Measurements from ENCODE around the gene LRRC8E.

Gene LRRC8E

GRCh38 chr19:7888145-7888825, at the start of gene LRRC8E:
LRRC8E (plus strand) TSS chr19:7888510; CDS start chr19:7895604, 7,094 bp downstream.
- Histone ChIP-seq H3K9ac (ENCODE audit: low read depth, low read length) (peak within 1 kb of the TSS; percentile 61), H3K4me1 (ENCODE audit: insufficient read depth, low read length) (peaks cover 3% of the 10 kb centered on the region; the same call in 1 of the 2 replicates), H3K9me3 (ENCODE audit: control insufficient read depth, insufficient read depth, low read length) (no peaks in the 10 kb centered on the region), H3K36me3 (ENCODE audit: insufficient read depth, low read length) (no peaks in the 10 kb centered on the region)

DNA sequence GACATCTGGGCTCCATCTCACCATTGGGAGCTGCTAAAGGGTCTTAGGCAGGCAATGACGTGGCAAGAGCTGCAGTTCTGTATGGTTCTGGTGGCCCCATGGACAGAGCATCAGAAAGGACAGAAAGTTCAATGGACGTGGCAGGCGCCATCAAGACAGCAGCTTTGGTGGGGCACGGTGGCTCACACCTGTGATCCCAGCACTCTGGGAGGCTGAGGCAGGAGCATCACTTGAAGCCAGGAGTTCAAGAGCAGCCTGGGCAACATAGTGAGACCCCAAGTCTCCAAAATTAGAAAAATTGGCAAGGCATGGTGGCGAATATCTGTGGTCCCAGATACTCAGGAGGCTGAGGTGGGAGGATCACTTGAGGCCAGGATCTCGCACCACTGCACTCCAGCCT, 48.8 kb upstream of the LRRC8E start:
- no peaks in the 10 kb centered on the region for H3K4me1 ChIP-seq (ENCODE audit: insufficient read depth, low read length)
- H3K9me3 ChIP-seq (ENCODE audit: control insufficient read depth, insufficient read depth, low read length) = no peaks in the 10 kb centered on the region
- H3K36me3 ChIP-seq (ENCODE audit: insufficient read depth, low read length) = no peaks in the 10 kb centered on the region
- no peak overlapping the region for H3K9ac ChIP-seq (ENCODE audit: low read depth, low read length)

- H3K36me3 ChIP-seq (ENCODE audit: insufficient read depth, low read length) = no peaks in the 10 kb centered on the region
- no peaks in the 10 kb centered on the region for H3K9me3 ChIP-seq (ENCODE audit: control insufficient read depth, insufficient read depth, low read length)
Observed at GRCh38 chr19:7840629-7841028, 47.7 kb upstream of the LRRC8E start.

DNA sequence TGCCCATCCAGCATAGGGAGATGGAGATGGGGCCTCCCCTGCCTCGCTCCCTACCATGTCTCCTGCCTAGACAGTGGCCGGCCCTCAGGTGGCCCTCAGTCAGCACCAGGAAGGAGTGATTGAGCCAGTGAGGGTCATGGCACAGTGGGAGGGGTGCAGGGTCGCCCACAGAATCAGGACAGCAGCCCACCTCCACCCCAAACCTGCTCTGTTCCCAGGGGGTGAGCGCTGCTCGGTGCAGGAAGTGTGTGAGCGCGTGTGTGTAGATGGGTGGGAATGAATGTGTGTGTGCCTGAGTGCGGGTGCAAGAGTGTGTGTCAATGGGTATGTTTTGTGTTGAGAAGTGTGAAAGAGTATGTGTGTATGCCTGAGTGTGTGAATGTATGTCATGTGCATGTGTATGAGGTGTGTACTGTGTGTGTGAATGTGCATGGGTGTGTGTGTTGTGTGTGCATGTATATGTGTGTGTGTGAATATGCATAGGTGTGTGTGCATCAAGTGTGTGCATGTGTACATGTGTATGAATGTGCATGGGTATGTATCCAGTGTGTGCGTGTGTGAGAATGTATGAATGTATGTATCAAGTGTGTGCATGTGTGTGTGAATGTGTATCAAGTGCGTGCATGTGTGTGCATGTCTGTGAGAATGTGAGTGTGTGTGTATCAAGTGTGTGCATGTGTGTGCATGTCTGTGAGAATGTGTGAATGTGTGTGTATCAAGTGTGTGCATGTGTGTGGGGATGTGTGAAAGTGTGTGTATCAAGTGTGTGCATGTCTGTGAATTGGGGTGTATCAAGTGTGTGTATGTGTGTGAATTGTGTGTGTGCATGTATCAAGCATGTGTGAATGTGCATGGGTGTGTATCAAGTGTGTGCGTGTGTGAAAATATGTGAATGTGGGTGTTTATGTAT, 46.3 kb upstream of the LRRC8E start:
- no peaks in the 10 kb centered on the region for H3K9me3 ChIP-seq (ENCODE audit: control insufficient read depth, insufficient read depth, low read length)
- H3K9ac ChIP-seq (ENCODE audit: low read depth, low read length) = no peak overlapping the region
- no peaks in the 10 kb centered on the region for H3K36me3 ChIP-seq (ENCODE audit: insufficient read depth, low read length)
- no peaks in the 10 kb centered on the region for H3K4me1 ChIP-seq (ENCODE audit: insufficient read depth, low read length)

More at GRCh38 chr19:7840629-7841028, 47.7 kb upstream of the LRRC8E start:
- Histone ChIP-seq H3K9ac (ENCODE audit: low read depth, low read length) (no peak overlapping the region), H3K4me1 (ENCODE audit: insufficient read depth, low read length) (no peaks in the 10 kb centered on the region)

DNA sequence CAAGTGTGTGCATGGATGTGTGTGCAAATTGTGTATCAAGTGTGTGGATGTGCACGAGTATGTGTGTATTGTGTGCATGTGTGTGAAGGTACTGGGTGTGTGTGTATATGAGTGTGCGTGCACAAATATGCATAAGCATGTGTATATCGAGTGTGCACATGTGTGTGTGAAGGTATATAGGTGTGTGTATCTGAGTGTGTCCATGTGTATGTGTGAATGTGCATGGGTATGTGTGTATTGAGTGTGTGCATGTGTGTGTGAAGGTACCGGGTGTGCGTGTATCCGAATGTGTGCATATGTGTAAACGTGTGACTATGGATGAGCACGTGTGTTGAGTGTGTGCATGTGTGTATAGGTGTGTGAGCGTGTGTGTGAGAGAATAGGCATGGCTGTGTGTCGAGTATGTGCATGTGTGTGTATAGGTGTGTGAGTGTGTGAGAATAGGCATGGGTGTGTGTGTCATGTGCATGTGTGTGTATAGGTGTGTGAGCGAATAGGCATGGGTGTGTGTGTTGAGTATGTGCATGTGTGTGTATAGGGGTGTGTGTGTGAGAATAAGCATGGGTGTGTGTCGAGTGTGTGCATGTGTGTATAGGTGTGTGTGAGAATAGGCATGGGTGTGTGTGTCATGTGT, 45.5 kb upstream of the LRRC8E start:
- H3K9me3 ChIP-seq (ENCODE audit: control insufficient read depth, insufficient read depth, low read length) = no peaks in the 10 kb centered on the region
- H3K36me3 ChIP-seq (ENCODE audit: insufficient read depth, low read length) = no peaks in the 10 kb centered on the region
- H3K4me1 ChIP-seq (ENCODE audit: insufficient read depth, low read length) = no peaks in the 10 kb centered on the region
- H3K9ac ChIP-seq (ENCODE audit: low read depth, low read length) = no peak overlapping the region

GRCh38 chr19:7843521-7843920, 44.8 kb upstream of the LRRC8E start:
- H3K9me3 ChIP-seq (ENCODE audit: control insufficient read depth, insufficient read depth, low read length) = no peaks in the 10 kb centered on the region
- no peaks in the 10 kb centered on the region for H3K36me3 ChIP-seq (ENCODE audit: insufficient read depth, low read length)
- H3K4me1 ChIP-seq (ENCODE audit: insufficient read depth, low read length) = no peaks in the 10 kb centered on the region
- no peak overlapping the region for H3K9ac ChIP-seq (ENCODE audit: low read depth, low read length)

GRCh38 chr19:7844405-7844804, 43.9 kb upstream of the LRRC8E start:
- Histone ChIP-seq H3K4me1 (ENCODE audit: insufficient read depth, low read length) (no peaks in the 10 kb centered on the region), H3K9ac (ENCODE audit: low read depth, low read length) (no peak overlapping the region), H3K36me3 (ENCODE audit: insufficient read depth, low read length) (no peaks in the 10 kb centered on the region), H3K9me3 (ENCODE audit: control insufficient read depth, insufficient read depth, low read length) (no peaks in the 10 kb centered on the region)

DNA sequence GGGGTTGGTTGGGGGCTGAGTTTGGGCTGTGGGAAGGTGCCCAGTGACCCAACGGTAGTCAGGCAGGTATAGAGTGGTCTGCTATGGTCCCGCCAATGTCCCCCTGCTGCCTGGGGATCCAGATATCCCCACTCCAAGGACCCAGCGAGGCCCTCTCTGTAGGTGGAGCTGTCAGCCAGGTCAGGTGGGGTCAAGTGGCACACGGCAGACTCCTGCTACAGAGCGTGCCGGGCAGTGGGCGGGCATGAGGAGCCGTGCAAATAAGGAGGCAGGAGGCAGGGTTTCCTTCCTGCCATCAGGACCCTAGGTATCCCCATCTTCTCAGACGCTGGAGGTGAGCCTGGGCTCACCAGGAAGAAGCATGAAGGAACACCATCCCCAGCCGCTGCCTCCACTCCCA, 43.4 kb upstream of the LRRC8E start:
- Histone ChIP-seq H3K9me3 (ENCODE audit: control insufficient read depth, insufficient read depth, low read length) (no peaks in the 10 kb centered on the region), H3K36me3 (ENCODE audit: insufficient read depth, low read length) (no peaks in the 10 kb centered on the region), H3K4me1 (ENCODE audit: insufficient read depth, low read length) (no peaks in the 10 kb centered on the region), H3K9ac (ENCODE audit: low read depth, low read length) (no peak overlapping the region)

DNA sequence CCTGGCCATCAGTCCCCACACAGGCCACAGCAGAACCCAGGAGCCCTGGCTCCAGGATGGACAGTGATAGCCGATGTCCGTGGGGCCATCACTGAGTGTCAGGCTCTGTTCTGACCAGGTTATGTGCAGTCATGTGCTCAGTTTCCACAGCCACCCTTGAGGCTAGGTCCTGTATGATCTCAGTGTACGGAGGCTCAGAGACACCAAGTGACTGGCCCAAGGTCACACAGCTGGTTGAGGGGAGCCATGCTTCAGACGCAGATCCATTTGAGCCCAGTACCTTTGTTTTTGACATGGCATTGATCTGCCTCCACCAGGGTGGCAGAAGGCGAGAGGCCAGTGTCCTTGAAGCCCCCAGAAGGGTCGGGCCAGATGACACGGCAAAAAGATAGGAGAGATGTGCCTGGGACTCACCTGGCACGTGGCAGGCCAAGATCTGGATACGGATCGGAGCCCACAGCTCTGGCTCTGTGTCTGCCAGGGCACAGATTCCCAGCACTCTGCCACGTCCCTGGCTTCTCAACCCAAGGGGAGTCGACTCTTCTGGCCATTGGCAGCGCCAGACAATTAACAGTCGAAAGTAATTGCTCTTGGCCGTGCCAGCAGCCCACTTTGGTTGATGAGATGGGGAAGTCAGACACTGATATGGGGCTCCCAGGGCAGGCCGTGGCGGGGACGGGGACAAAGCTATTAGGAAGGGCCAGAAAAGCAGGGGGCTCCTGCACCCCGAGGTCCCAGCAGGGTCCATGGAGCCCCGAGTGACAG, 42.7 kb upstream of the LRRC8E start:
- Histone ChIP-seq H3K9ac (ENCODE audit: low read depth, low read length) (no peak overlapping the region), H3K4me1 (ENCODE audit: insufficient read depth, low read length) (no peaks in the 10 kb centered on the region), H3K9me3 (ENCODE audit: control insufficient read depth, insufficient read depth, low read length) (no peaks in the 10 kb centered on the region), H3K36me3 (ENCODE audit: insufficient read depth, low read length) (no peaks in the 10 kb centered on the region)

- H3K9ac ChIP-seq (ENCODE audit: low read depth, low read length) = no peak overlapping the region
- H3K4me1 ChIP-seq (ENCODE audit: insufficient read depth, low read length) = no peaks in the 10 kb centered on the region
- no peaks in the 10 kb centered on the region for H3K36me3 ChIP-seq (ENCODE audit: insufficient read depth, low read length)
- H3K9me3 ChIP-seq (ENCODE audit: control insufficient read depth, insufficient read depth, low read length) = no peaks in the 10 kb centered on the region
Observed at GRCh38 chr19:7846155-7846646, 42.1 kb upstream of the LRRC8E start.

GRCh38 chr19:7847664-7848063, 40.6 kb upstream of the LRRC8E start:
- no peaks in the 10 kb centered on the region for H3K4me1 ChIP-seq (ENCODE audit: insufficient read depth, low read length)
- H3K36me3 ChIP-seq (ENCODE audit: insufficient read depth, low read length) = no peaks in the 10 kb centered on the region
- no peak overlapping the region for H3K9ac ChIP-seq (ENCODE audit: low read depth, low read length)
- H3K9me3 ChIP-seq (ENCODE audit: control insufficient read depth, insufficient read depth, low read length) = no peaks in the 10 kb centered on the region

DNA sequence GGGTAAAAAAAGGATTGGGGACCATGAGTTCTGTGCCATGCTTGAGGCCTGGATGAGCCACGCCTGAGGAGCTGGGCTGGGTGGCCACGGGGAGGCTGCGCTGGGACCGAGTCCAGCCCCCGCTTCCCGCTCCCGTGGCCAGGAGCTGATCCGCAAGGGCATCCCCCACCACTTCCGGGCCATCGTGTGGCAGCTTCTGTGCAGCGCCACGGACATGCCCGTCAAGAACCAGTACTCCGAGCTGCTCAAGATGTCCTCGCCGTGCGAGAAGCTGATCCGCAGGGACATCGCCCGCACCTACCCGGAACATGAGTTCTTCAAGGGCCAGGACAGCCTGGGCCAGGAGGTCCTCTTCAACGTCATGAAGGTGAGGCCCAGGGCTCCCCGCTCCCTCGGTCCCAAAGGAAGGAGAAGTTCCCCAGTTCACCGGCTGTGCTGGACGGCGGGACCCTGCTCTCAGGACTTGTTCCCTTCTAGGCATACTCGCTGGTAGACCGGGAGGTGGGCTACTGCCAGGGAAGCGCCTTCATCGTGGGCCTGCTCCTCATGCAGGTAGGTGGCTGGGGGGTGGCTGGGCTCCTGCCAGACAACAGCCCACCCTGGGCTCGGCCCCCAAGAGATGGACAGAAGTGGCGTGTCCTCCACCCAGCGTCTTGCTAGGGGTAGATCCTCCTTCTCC, 39.4 kb upstream of the LRRC8E start:
- H3K9ac ChIP-seq (ENCODE audit: low read depth, low read length) = no peak overlapping the region
- H3K36me3 ChIP-seq (ENCODE audit: insufficient read depth, low read length) = no peaks in the 10 kb centered on the region
- H3K4me1 ChIP-seq (ENCODE audit: insufficient read depth, low read length) = no peaks in the 10 kb centered on the region; the same call in 1 of the 2 replicates
- no peaks in the 10 kb centered on the region for H3K9me3 ChIP-seq (ENCODE audit: control insufficient read depth, insufficient read depth, low read length)

DNA sequence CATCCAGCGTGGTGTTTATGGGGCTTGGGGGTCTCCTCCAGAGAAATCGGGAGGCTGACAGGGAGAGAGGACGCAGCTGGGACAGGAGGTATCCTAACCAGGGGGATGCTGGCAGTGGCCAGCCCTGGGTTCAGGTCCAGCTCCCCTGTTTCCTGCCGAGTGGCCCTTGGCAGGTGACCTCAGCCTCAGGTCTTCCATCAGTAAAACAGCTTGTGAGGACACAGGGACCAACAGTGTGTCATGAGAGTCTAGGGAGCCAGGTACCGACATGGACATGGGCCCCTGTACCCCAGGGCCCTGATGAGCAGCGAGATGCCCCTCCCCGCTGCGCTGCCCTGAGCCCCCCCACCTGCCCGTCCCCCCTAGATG, 38.7 kb upstream of the LRRC8E start:
- no peak overlapping the region for H3K9ac ChIP-seq (ENCODE audit: low read depth, low read length)
- no peaks in the 10 kb centered on the region for H3K9me3 ChIP-seq (ENCODE audit: control insufficient read depth, insufficient read depth, low read length)
- H3K4me1 ChIP-seq (ENCODE audit: insufficient read depth, low read length) = no peaks in the 10 kb centered on the region; the same call in 1 of the 2 replicates
- H3K36me3 ChIP-seq (ENCODE audit: insufficient read depth, low read length) = no peaks in the 10 kb centered on the region
